A549 treated with AZD2906 at 1 μM for 4 hours (cell line): Measurements from ENCODE around the gene SUN3. TPM values are rescaled to one million over a fixed set of nuclear protein-coding genes. Genes with fewer than 3 reads are reported as not detected.

ENCODE experiments used
- total RNA-seq: library from RNA; stranded (reverse); fragments of 200-300 nt; extraction: Qiagen RNA extraction; gene quantifications from 5 replicates; pipeline ENCODE4 v1.2.3, GENCODE V29; 2022

The SUN3 gene
- total RNA-seq, result not detected in 5 replicates

DNA sequence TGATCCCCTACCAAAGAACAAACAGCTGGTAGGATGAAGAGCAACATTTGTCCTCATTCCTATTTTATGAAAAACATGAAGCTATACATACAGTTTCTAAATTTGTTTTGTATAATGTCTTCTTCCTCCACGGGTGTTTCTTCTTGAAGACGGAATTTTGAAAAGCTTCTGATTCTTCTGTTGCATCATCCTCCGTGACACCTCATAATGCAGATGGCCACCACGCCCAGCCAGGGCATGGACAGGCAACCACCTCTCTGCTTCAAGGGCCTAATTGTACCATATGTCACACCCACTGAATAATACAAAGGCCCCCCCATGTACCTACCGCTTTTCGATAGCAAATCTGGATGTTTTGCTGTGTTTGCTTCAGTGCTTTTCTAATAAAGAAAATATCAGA lies at the start of gene SUN3:
TSS of gene SUN3 (minus strand) at position 170 of the 400 bp plus-strand sequence. CDS start at position 1, 169 bp downstream.

DNA sequence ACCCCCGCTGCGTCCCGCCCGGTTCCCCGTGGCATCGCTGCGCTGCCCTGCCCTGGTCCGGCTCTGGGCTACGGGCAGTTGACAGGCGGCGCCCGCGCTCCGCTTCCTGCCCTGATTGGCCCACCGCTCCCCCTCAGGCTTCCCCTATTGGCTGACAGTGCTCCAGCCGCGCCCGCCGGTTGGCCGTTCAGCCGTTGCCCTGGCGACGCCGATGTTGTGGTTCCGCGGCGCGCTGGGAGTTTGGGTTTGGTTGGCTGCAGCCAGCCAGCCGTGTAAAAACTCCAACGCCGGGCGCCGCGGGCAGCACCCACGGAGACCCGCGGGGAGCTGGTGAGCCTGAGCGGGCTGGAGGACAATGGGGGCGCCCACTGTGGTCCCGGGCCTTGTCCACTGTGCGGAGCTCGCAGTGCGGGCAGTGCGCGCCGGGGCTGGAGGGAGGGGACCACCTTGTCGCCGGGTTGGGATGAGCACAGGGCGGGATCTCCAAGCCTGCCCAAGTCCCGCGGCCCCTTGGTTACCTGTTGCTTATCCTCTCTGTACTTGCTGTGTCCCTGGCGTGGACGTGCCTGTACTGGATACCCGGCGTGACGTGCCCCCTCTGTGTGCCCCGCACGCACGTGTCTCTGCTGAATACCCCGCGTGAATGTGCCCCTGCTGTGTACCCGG lies 6.5 kb upstream of the SUN3 start, which contains the start of gene C7orf57:
TSS of gene C7orf57 (plus strand) at position 243 of the 666 bp plus-strand sequence. CDS start 766 bp downstream, outside the sequence.

DNA sequence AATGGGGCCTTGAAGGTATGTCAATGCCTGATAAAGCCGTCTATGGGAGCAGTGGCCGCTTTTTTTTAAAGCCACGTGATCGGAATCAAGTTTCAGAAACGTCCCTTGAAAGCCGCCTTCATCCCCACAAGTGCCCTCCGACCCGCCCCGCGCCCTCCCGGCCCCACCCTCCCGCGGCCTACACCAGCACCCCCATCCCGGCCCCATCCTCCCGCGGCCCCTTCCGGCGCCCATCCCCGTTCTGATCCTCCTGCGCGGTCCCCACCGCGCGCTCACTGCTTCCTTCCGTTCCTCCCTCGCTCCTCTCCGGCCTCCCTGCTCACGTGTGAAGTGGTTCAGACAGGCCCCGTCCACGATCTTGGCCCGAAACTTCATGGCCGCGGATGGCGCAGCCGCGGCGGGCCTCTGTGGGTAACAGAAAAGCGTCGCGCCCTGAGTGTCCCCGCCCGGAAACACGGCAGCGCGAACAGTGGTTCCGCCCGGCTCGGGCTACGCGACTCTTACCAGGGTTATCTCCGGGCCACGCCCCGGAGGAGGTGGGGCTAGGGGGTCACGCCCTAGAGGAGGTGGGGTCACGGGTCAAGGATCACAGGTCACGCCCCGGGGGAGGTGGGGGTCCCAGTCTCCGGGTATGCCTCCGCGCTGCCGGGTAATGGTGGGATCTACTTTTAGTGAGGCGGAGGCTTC lies 49.6 kb downstream of the SUN3 start, which contains the start of gene HUS1:
TSS of gene HUS1 (minus strand) at position 471 of the 687 bp plus-strand sequence. CDS start at position 375, 96 bp downstream.

DNA sequence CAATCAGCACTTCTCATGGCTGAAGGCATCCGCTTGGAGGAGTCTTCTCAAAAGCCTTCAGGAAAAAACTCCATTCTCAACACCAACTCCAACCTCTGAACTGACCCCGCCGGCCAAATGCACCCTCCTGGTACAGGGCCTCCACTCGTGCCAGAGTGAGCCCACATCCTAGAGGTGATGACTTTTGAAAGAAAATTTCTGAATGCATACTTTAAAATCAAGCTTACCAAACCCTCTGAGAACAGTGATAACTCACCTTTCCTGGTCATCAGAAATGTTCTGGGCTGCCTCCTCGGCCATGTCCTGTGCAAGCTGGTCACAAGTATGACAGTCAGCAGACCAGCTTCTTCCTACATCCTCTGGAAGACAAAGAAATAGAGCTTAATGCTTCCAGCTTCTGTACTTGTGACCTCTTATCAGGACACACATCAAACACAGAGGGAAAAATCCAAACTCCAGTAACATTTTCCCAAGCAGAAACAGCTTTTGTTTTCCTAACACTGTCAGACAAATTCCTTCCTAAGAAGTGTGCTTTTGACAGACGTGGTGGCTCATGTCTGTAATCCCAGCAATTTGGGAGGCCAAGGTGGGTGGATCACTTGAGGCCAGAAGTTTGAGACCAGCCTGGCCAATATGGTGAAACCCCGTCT lies 80.6 kb downstream of the SUN3 start, which contains the start of gene PKD1L1:
TSS of gene PKD1L1 (minus strand) at position 326 of the 650 bp plus-strand sequence. CDS start at position 300, 26 bp downstream.

Other genes starting within 250 kb of the SUN3 start
- 0.09 to 0.29 TPM (median 0.12 TPM) in 5 replicates for gene PKD1L1, start 80.6 kb downstream of the SUN3 start, total RNA-seq
- gene HUS1, start 49.5 kb downstream of the SUN3 start, total RNA-seq, result 16.5 to 19.8 TPM (median 17.1 TPM) in 5 replicates
- gene C7orf57, start 6.4 kb upstream of the SUN3 start, total RNA-seq, result 0.29 to 0.35 TPM (median 0.33 TPM) in 5 replicates
- 58.5 to 94.7 TPM (median 79.3 TPM) in 5 replicates for gene UPP1, start 60.2 kb upstream of the SUN3 start, total RNA-seq
- 0.03 to 0.07 TPM (median 0.06 TPM) in 5 replicates for gene ABCA13, start 142.4 kb upstream of the SUN3 start, total RNA-seq